Activated CD4-positive, alpha-beta memory T cell treated with anti-CD3 and anti-CD28 coated beads, Interleukin-2, amount 10 ng/mL, durations not matched to agents 7 days and 5 days (primary cell): Measurements from ENCODE around the gene RASSF5. TPM values are rescaled to one million over a fixed set of nuclear protein-coding genes. Genes with fewer than 3 reads are reported as not detected.

Experiments used
- CTCF ChIA-PET: fragments of 350-600 bp; sonication (Branson Sonifier 250); formaldehyde crosslinking; loops from one replicate; lab custom pipeline; 2021; ENCODE audit warnings: antibody characterized with exemption, inconsistent platforms; lab: Charles Lee
- POLR2A ChIA-PET: fragments of 350-600 bp; sonication (Branson Sonifier 250); formaldehyde crosslinking; loops from one replicate; lab custom pipeline; 2021; ENCODE audit warnings: antibody characterized with exemption; lab: Charles Lee
- DNase-seq: peaks from one replicate; pipeline ENCODE4 v3.0.0-alpha.2; 2020
- H3K27ac Mint-ChIP-seq: one replicate; pipeline ENCODE4 v1.8.0; 2021; ENCODE audit warnings: mild to moderate bottlenecking, mixed read lengths
- H3K27me3 Mint-ChIP-seq: one replicate; pipeline ENCODE4 v1.8.0; 2021; ENCODE audit warnings: mixed read lengths
- H3K36me3 Mint-ChIP-seq: one replicate; pipeline ENCODE4 v1.8.0; 2021; ENCODE audit warnings: low read depth, mixed read lengths
- H3K4me1 Mint-ChIP-seq: one replicate; pipeline ENCODE4 v1.8.0; 2021; ENCODE audit warnings: mixed read lengths
- H3K4me3 Mint-ChIP-seq: one replicate; pipeline ENCODE4 v1.8.0; 2021; ENCODE audit warnings: mild to moderate bottlenecking, mixed read lengths
- H3K9me3 Mint-ChIP-seq: one replicate; pipeline ENCODE4 v1.8.0; 2021; ENCODE audit warnings: mixed read lengths
- total RNA-seq, 2 experiments: library from RNA; stranded (reverse); gene quantifications; one replicate each; pipeline ENCODE4 v1.2.3, GENCODE V29; 2021

RASSF5 gene
- total RNA-seq, 2 experiments from 2014 or later, result 213 to 216 TPM

DNA sequence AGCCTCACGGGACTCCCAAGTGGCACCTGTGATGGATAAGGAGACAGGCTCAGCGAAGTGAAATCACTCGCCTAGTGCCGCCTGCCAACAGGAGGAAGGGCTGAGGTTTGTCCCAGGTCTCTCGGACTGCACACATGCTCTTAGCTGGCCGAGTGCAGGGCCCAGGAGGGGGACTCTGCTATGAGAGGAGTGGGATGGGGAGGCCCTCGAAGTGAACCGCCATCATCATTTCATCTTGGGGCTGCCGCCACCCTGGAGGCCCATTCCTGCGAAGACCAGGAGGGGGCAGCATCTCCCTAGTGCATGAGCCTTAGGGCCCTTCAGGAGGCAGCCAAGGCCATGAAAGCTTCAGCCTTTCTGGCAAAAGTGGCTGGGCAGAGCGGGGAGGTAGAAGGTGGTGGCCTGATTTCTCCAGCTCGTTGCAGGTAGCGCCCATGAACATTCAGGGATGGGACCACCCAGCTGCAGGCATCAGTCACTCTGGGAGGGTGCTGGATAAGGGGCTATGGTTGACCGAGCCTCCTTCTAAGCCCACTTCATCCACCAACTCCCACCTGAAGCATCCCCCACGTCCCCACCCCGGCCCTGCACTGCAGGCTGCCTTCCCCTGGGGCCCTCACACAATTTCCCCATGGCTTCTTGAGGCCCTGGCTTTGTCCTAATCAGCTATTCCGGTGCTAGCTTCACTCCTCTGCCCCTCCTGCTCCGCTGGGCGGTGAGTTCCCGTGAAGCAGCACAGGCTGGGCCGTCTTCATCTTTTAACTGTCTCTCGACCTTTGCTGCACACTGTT lies 17.2 kb upstream of the RASSF5 start:
- ChIA-PET CTCF (interaction anchor here (0.6 to 4.4 kb wide), 29 partner anchors 9 to 349 kb away, joined by 3 to 43 read pairs (median 4); partner anchors contain the start of genes DYRK3 and IKBKE), POLR2A (interaction anchor here (1.1 to 2.3 kb wide), 8 partner anchors 9 to 174 kb away, joined by 3 to 8 read pairs (median 6); partner anchors contain the start of gene IKBKE)
- Mint-ChIP-seq H3K9me3 (no peaks in the 10 kb centered on the region), H3K4me3 (no peak overlapping the region), H3K36me3 (peaks cover 59% of the 10 kb centered on the region), H3K27ac (peak overlapping the region; percentile 44), H3K27me3 (no peaks in the 10 kb centered on the region), H3K4me1 (peaks cover 11% of the 10 kb centered on the region)
- DNase-seq, result peak; percentile 74

DNA sequence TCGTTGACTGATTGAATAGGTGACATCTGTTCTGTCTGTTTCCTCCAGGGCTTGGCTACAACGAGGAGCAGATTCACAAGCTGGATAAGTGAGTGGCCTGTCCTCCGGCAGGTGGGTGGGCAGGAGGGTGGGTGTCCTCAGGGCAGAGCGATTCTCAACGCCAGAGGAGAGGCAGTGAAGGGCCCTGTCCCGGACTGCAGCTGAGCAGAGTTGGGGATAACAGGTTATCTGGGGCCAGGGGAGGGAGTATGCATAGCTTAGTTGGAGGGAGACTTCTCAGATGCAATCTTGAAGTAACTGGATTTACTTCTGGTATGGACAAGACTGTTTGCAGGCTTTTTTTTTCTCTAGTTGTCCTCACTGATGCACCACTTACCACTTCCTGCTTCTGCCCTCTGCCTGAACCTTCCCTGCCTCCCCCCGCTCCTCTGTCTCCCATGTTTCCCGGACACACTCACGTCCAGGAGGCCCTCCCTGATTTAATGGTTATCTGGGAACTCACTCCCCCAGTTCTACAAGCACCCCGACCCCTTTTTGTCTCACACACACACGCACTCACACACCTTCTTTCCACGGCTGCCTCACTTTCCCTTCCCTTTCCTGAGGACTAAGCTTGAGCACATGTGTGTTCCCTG lies 16.4 kb upstream of the RASSF5 start:
- no peaks in the 10 kb centered on the region for H3K9me3 Mint-ChIP-seq
- H3K36me3 Mint-ChIP-seq, result peaks cover 58% of the 10 kb centered on the region
- no peaks in the 10 kb centered on the region for H3K27me3 Mint-ChIP-seq
- ChIA-PET POLR2A (interaction anchor here (1.1 to 2.3 kb wide), 8 partner anchors 9 to 173 kb away, joined by 3 to 8 read pairs (median 6); partner anchors contain the start of gene IKBKE), CTCF (interaction anchor here (0.6 to 4.4 kb wide), 26 partner anchors 8 to 348 kb away, joined by 3 to 43 read pairs (median 6); partner anchors contain the start of genes DYRK3 and IKBKE)
- H3K27ac Mint-ChIP-seq, result peak overlapping the region; percentile 44
- H3K4me3 Mint-ChIP-seq, result no peak overlapping the region
- DNase-seq, result no peak
- peaks cover 11% of the 10 kb centered on the region for H3K4me1 Mint-ChIP-seq

DNA sequence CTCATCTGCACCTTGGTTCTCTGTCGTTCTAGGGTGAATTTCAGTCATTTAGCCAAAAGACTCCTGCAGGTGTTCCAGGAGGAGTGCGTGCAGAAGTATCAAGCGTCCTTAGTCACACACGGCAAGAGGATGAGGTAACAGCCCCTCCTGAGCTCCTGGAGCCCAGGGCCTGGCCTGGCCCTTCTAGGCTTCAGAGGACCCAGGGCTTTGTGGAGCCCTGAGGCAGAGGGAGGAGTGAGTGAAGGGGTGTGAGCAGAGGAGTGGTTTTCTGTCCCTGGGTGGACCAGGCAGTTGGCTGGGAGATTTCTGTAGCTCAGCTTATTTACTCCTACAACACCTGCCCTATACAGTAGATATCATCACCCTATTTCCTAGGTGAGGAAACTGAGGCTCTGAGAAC lies 15.7 kb upstream of the RASSF5 start:
- no peak for DNase-seq
- H3K36me3 Mint-ChIP-seq, result peaks cover 64% of the 10 kb centered on the region
- H3K27me3 Mint-ChIP-seq, result no peaks in the 10 kb centered on the region
- peaks cover 18% of the 10 kb centered on the region for H3K4me1 Mint-ChIP-seq
- H3K27ac Mint-ChIP-seq, result no peak overlapping the region
- CTCF ChIA-PET, result interaction anchor here (2.3 to 4.4 kb wide), 3 partner anchors 91 to 173 kb away, joined by 11 to 43 read pairs (median 35); partner anchors contain the start of gene DYRK3
- H3K4me3 Mint-ChIP-seq, result no peak overlapping the region
- H3K9me3 Mint-ChIP-seq, result no peaks in the 10 kb centered on the region
- POLR2A ChIA-PET, result interaction anchor here (2.0 to 2.3 kb wide), 3 partner anchors 8 to 172 kb away, joined by 6 to 8 read pairs (median 7); no protein-coding TSS in a partner anchor

DNA sequence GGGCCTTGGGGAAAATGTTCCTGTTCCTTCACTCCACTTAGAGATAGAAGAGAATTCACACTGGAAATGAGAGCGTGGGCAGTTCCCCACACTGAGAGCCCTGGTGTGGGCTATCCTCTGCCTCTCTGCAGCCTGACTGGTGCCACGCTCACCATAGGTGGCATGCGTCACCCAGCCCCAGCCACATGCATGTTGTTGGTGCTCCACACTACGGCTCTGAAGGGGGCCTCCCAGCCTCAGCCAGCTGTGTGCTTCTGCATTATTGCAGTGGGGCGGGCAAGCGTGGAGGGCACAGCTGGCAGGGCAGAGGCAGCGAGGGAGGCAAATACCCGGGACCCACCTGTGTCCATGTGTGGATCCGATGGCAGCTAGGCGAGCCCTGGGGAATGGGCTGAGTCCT lies 14.7 kb upstream of the RASSF5 start:
- ChIA-PET CTCF (interaction anchor here (4.1 to 4.4 kb wide), 2 partner anchors 90 to 172 kb away, joined by 35 to 43 read pairs; no protein-coding TSS in a partner anchor), POLR2A (interaction anchor here (1.4 kb wide), 1 partner anchor 83 kb away, joined by 4 read pairs; no protein-coding TSS in a partner anchor)
- Mint-ChIP-seq H3K9me3 (no peaks in the 10 kb centered on the region), H3K27me3 (no peaks in the 10 kb centered on the region), H3K4me3 (no peak overlapping the region), H3K27ac (peak overlapping the region; percentile 4), H3K4me1 (peaks cover 20% of the 10 kb centered on the region), H3K36me3 (peaks cover 63% of the 10 kb centered on the region)
- no peak for DNase-seq

DNA sequence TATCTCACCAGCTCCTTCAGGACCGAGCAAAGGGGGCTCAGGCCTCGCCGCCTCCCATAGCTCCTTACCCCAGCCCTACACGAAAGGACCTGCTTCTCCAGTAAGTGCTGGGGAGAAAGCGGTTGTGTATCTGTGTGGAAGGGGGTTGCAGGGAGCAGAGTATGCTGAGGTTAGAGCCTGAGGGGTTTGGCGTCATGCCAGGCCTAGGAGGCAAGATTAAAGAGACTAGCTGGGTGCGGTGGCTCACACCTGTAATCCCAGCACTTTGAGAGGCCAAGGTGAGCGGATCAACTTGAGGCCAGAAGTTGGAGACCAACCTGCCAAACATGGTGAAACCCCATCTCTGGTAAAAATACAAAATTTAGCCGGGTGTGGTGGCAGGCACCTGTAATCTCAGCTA lies 14.1 kb upstream of the RASSF5 start:
- no peak overlapping the region for H3K4me3 Mint-ChIP-seq
- H3K27ac Mint-ChIP-seq, result no peak overlapping the region
- no peaks in the 10 kb centered on the region for H3K27me3 Mint-ChIP-seq
- ChIA-PET CTCF (interaction anchor here (0.8 to 0.9 kb wide), 2 partner anchors 14 to 170 kb away, joined by 3 read pairs; no protein-coding TSS in a partner anchor), POLR2A (interaction anchor here (1.4 to 1.6 kb wide), 3 partner anchors 10 to 82 kb away, joined by 4 to 9 read pairs (median 7); partner anchors contain the start of gene RASSF5)
- DNase-seq, result no peak
- H3K36me3 Mint-ChIP-seq, result peaks cover 63% of the 10 kb centered on the region
- H3K9me3 Mint-ChIP-seq, result no peaks in the 10 kb centered on the region
- peaks cover 20% of the 10 kb centered on the region for H3K4me1 Mint-ChIP-seq

DNA sequence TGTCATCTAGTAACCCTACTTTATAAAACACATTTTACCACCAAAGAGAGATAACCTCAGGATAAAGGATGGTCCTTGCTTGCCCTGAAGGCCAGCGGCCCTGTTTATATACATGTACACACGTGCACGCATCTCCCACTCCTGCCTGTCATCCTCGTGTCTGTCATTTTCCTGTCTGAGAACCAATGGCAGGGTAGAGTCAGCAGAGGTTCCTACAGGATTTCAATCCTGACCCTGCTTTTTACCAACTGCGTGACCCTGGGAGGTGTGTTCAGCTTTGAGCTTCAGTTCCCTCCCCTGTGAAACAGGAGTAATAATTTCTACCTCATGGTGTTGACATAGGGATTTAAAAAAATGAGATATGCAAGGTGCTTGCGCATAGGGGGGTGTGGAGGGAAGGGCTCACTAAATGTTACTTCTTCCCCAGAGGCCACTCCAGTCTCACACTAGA lies 12.3 kb upstream of the RASSF5 start:
- Mint-ChIP-seq H3K9me3 (no peaks in the 10 kb centered on the region), H3K36me3 (peaks cover 67% of the 10 kb centered on the region), H3K27me3 (no peaks in the 10 kb centered on the region), H3K4me3 (no peak overlapping the region), H3K27ac (no peak overlapping the region), H3K4me1 (peaks cover 20% of the 10 kb centered on the region)
- ChIA-PET CTCF (interaction anchor here (0.7 to 2.6 kb wide), 8 partner anchors 16 to 169 kb away, joined by 3 to 14 read pairs (median 4); partner anchors contain the start of gene EIF2D), POLR2A (interaction anchor here (0.8 to 1.0 kb wide), 2 partner anchors 9 to 12 kb away, joined by 3 to 4 read pairs; partner anchors contain the start of gene RASSF5)
- no peak for DNase-seq

DNA sequence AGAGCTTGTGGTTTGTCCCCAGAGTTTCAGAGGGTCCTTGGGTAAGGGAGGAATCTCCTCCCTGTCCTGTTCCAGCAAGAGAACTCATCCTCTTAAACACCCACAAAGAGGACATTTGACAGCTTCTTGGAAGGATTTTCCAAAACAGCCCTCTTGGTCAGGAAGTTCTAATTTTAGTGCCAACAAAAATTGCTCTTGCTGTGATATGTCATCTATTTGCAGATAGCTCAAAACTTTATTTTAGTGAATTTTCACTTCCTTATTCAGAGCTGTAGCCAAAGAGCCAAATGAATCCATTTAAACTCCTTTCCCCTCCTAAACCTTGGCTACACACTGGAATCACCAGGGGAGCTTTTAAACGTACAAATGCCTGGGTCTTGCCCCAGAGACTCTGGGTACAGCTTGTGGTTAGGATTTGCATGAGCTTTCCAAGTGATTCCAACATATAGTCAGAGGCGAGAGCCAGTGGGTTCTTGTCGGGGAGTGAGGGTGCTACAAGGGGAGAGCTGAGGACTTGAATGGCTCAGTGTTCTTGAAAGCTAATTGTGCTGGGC lies 11.8 kb upstream of the RASSF5 start:
- H3K27me3 Mint-ChIP-seq, result no peaks in the 10 kb centered on the region
- no peak for DNase-seq
- H3K4me1 Mint-ChIP-seq, result peaks cover 18% of the 10 kb centered on the region
- H3K27ac Mint-ChIP-seq, result no peak overlapping the region
- CTCF ChIA-PET, result interaction anchor here (0.7 to 2.6 kb wide), 8 partner anchors 16 to 169 kb away, joined by 3 to 14 read pairs (median 4); partner anchors contain the start of gene EIF2D
- POLR2A ChIA-PET, result interaction anchor here (0.8 to 1.0 kb wide), 2 partner anchors 9 to 11 kb away, joined by 3 to 4 read pairs; partner anchors contain the start of gene RASSF5
- H3K9me3 Mint-ChIP-seq, result no peaks in the 10 kb centered on the region
- peaks cover 65% of the 10 kb centered on the region for H3K36me3 Mint-ChIP-seq
- no peak overlapping the region for H3K4me3 Mint-ChIP-seq

DNA sequence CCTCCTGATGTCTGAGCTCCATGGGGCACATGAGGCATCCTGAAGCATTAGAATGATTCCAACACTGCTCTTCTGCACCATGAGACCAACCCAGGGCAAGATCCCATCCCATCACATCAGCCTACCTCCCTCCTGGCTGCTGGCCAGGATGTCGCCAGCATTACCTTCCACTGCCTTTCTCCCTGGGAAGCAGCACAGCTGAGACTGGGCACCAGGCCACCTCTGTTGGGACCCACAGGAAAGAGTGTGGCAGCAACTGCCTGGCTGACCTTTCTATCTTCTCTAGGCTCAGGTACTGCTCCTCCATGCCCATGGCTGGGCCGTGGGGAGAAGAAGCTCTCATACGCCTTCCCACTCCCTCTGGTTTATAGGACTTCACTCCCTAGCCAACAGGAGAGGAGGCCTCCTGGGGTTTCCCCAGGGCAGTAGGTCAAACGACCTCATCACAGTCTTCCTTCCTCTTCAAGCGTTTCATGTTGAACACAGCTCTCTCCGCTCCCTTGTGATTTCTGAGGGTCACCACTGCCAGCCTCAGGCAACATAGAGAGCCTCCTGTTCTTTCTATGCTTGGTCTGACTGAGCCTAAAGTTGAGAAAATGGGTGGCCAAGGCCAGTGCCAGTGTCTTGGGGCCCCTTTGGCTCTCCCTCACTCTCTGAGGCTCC lies 11.1 kb upstream of the RASSF5 start:
- Mint-ChIP-seq H3K9me3 (no peaks in the 10 kb centered on the region), H3K27me3 (no peaks in the 10 kb centered on the region), H3K4me1 (peaks cover 11% of the 10 kb centered on the region), H3K4me3 (no peak overlapping the region), H3K36me3 (peaks cover 60% of the 10 kb centered on the region), H3K27ac (no peak overlapping the region)
- POLR2A ChIA-PET, result interaction anchor here (1.1 kb wide), 1 partner anchor 11 kb away, joined by 3 read pairs; the partner anchor contains the start of gene RASSF5
- no peak for DNase-seq
- CTCF ChIA-PET, result interaction anchor here (1.0 to 2.6 kb wide), 7 partner anchors 17 to 168 kb away, joined by 3 to 14 read pairs (median 5); partner anchors contain the start of gene EIF2D

DNA sequence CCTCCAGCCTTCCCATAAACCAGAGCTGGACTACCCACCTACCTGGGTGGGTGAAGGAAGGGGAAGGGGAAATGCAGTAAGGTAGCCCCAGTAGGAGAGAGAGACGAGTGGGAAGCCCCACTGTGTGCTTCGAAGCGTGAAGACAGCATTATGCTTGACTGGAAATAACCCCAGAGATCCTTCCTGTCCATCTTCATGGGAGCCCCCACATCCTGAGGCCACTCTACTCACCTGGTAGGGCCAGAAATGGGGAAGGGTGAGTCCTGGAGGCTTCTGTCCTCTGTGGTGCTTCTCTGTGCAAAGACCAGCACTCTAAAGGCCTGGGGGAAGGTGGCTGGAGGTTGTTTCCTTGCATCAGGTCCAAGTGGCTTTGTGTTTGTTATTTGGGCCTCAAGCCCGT lies 10.0 kb upstream of the RASSF5 start:
- no peak overlapping the region for H3K4me3 Mint-ChIP-seq
- POLR2A ChIA-PET, result interaction anchor here (1.1 to 1.7 kb wide), 4 partner anchors 9 to 115 kb away, joined by 3 to 6 read pairs (median 4); partner anchors contain the start of genes EIF2D and RASSF5

DNA sequence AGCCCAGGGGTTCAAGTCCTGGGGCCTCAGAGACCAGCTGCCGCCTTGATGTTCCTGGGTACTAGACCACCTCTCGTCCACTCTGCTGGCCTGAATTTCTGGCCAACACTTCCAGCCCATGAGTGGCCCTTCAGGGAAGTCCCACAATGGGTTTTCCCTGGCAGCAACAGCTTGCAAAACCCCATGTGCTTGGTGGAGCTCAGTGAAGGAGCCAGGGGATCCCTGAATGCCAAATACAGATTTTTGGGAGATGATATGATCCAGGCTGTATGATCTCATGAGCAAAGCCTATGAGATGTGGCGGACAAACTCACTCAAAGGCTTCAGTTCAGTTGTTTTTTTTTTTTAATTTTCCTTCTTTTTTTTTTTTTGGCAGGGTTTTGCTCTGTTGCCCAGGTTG lies 9.6 kb upstream of the RASSF5 start:
- CTCF ChIA-PET, result interaction anchor here (0.7 to 2.2 kb wide), 3 partner anchors 7 to 112 kb away, joined by 3 to 6 read pairs (median 4); no protein-coding TSS in a partner anchor
- POLR2A ChIA-PET, result interaction anchor here (1.5 to 1.7 kb wide), 3 partner anchors 9 to 114 kb away, joined by 4 to 6 read pairs (median 4); partner anchors contain the start of genes EIF2D and RASSF5
- H3K9me3 Mint-ChIP-seq, result no peaks in the 10 kb centered on the region
- no peak overlapping the region for H3K27ac Mint-ChIP-seq
- no peak overlapping the region for H3K4me3 Mint-ChIP-seq
- H3K27me3 Mint-ChIP-seq, result no peaks in the 10 kb centered on the region
- H3K4me1 Mint-ChIP-seq, result peaks cover 11% of the 10 kb centered on the region
- no peak for DNase-seq
- H3K36me3 Mint-ChIP-seq, result peaks cover 50% of the 10 kb centered on the region

More for the DNA sequence above, 10.0 kb upstream of the RASSF5 start:
- Mint-ChIP-seq H3K9me3 (no peaks in the 10 kb centered on the region), H3K36me3 (peaks cover 54% of the 10 kb centered on the region), H3K27me3 (no peaks in the 10 kb centered on the region), H3K27ac (no peak overlapping the region), H3K4me1 (peaks cover 9% of the 10 kb centered on the region)
- CTCF ChIA-PET, result interaction anchor here (0.7 to 2.6 kb wide), 3 partner anchors 61 to 167 kb away, joined by 3 to 14 read pairs (median 4); no protein-coding TSS in a partner anchor
- no peak for DNase-seq

DNA sequence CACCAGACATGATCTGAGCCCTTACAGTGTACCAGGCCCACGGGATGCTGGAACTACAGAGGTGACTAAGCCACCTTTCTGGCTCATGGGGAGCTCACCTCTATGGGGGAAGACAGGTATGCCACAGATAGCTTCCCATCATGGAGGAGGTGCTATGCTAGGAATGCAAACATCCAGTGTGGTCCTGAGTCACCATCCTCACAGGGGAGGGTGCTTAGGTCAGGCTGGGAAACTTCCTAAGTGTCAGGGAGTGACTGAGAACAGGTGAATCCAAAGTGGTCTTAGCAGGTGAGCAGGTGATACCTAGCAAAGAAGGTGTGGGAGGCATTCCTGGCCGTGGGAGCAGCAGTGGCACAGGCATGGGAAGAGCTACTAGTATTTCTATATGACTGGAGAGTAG lies 8.6 kb upstream of the RASSF5 start:
- H3K27ac Mint-ChIP-seq, result no peak overlapping the region
- ChIA-PET CTCF (interaction anchor here (1.0 to 2.2 kb wide), 2 partner anchors 8 to 46 kb away, joined by 4 to 6 read pairs; no protein-coding TSS in a partner anchor), POLR2A (interaction anchor here (1.5 to 1.9 kb wide), 4 partner anchors 8 to 113 kb away, joined by 4 to 6 read pairs (median 5); partner anchors contain the start of genes EIF2D and RASSF5)
- no peak for DNase-seq
- H3K36me3 Mint-ChIP-seq, result peaks cover 42% of the 10 kb centered on the region
- H3K4me1 Mint-ChIP-seq, result peaks cover 18% of the 10 kb centered on the region
- H3K9me3 Mint-ChIP-seq, result no peaks in the 10 kb centered on the region
- no peak overlapping the region for H3K4me3 Mint-ChIP-seq
- no peaks in the 10 kb centered on the region for H3K27me3 Mint-ChIP-seq
